Esophagus muscularis mucosa (tissue), 4 donors: Measurements from ENCODE around the gene MBD3L3. TPM values are rescaled to one million over a fixed set of nuclear protein-coding genes. Genes with fewer than 3 reads are reported as not detected.

ENCODE experiments used
- DNase-seq: peaks from one replicate; pipeline ENCODE4 v3.0.0-alpha.2; 2017; ENCODE audit errors: extremely low spot score
- H3K27ac ChIP-seq, 4 donors: fragments of 200-600 bp; sonication (generic); replicated peaks in 1 of 4; 1 replicate in 3 of 4; 2 replicates in 1 of 4; pipeline ENCODE4 v1.5.1; 2016 to 2019; ENCODE audit warnings: mild to moderate bottlenecking in 1 of 4
- H3K27me3 ChIP-seq, 4 donors: fragments of 200-600 bp; sonication (generic); one replicate each; pipeline versions ENCODE4 v1.5.1 to v1.6.0; 2016 to 2019
- H3K36me3 ChIP-seq, 4 donors: fragments of 200-600 bp; sonication (generic); one replicate each; pipeline ENCODE4 v1.5.1; 2016 to 2019
- H3K4me1 ChIP-seq, 4 donors: fragments of 200-600 bp; sonication (generic); one replicate each; pipeline ENCODE4 v1.5.1; 2016 to 2019
- H3K4me3 ChIP-seq, 4 donors: fragments of 200-600 bp; sonication (generic); 1 replicate in 2 of 4; 2 replicates in 2 of 4; pipeline ENCODE4 v1.5.1; 2016 to 2019; ENCODE audit warnings: mild to moderate bottlenecking in 4 of 4, moderate library complexity in 1 of 4
- H3K9me3 ChIP-seq, 4 donors: fragments of 200-600 bp; sonication (generic); 1 replicate in 3 of 4; 2 replicates in 1 of 4; pipeline ENCODE4 v1.5.1; 2016 to 2019
- EP300 ChIP-seq: sonication (generic); formaldehyde crosslinking; IDR thresholded peaks from one replicate; pipeline ENCODE4 v1.6.1; 2017; ENCODE audit warnings: antibody characterized with exemption
- POLR2A ChIP-seq: fragments of 450-650 bp; IDR thresholded peaks from one replicate; pipeline ENCODE4 v1.6.1; 2017; ENCODE audit warnings: antibody characterized with exemption, moderate library complexity, mild to moderate bottlenecking, low read depth
- POLR2AphosphoS5 ChIP-seq, 2 donors: sonication (generic); formaldehyde crosslinking; IDR thresholded peaks; one replicate each; pipeline ENCODE4 v1.6.1; 2017; ENCODE audit warnings: antibody characterized with exemption in 2 of 2
- WGBS: methylation state at CpG from one replicate; pipeline ENCODE4 v1.1.5; 2018; 5-methylcytosine and 5-hydroxymethylcytosine counted together
- intact Hi-C: fragments of 100-400 bp; cut with DNase I; formaldehyde crosslinking; loops from one replicate; pipeline ENCODE4 v1.15.1; 2023
- total RNA-seq, 4 donors: library from RNA; depleted of rRNA; stranded (reverse); fragments of >200 nt; gene quantifications; one replicate each; pipeline versions ENCODE4 v1.1.0 to v1.2.1, GENCODE V29; 2016
- TF ChIP-seq, protein P1 (sequence below), 3 experiments: fragments of 200-600 bp in 2 of 3; fragments of 450-650 bp in 1 of 3; sonication (generic) in 2 of 3; IDR thresholded peaks; one replicate each; pipeline ENCODE4 v1.5.1; 2017 to 2019; ENCODE audit warnings: antibody characterized with exemption in 3 of 3, mild to moderate bottlenecking in 2 of 3, moderate library complexity in 1 of 3

The MBD3L3 gene
- total RNA-seq, 4 donors from 2014 or later = not detected

DNA sequence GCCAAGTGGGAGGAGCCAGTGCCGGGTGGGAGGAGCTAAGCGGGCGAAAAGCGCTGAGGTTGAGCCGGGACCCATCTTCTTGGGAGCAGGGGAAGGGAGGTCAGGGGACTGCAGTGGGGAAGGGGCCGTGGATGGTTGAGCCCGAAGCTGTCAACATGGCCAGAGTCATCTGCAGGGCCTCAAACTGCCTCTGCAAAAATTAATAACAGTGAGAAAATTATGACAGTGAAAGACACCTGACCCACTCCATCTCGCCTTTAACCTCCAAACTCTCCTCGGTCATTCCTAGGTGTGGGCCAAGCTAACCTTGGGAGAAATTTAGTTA lies 41.1 kb upstream of the MBD3L3 start:
- no peaks in the 10 kb centered on the region for H3K36me3 ChIP-seq
- H3K4me1 ChIP-seq = peaks cover 3 to 15% (median 9%) of the 10 kb centered on the region in 4 donors
- no peak for DNase-seq
- H3K4me3 ChIP-seq = peak overlapping the region; percentile 64 to 68 (median 67)
- WGBS = 12% methylated on average over 9 of the region's 9 CpGs
- H3K9me3 ChIP-seq = peaks cover 0 to 8% (median 4%) of the 10 kb centered on the region in 4 donors
- TF ChIP-seq, protein P1, sequence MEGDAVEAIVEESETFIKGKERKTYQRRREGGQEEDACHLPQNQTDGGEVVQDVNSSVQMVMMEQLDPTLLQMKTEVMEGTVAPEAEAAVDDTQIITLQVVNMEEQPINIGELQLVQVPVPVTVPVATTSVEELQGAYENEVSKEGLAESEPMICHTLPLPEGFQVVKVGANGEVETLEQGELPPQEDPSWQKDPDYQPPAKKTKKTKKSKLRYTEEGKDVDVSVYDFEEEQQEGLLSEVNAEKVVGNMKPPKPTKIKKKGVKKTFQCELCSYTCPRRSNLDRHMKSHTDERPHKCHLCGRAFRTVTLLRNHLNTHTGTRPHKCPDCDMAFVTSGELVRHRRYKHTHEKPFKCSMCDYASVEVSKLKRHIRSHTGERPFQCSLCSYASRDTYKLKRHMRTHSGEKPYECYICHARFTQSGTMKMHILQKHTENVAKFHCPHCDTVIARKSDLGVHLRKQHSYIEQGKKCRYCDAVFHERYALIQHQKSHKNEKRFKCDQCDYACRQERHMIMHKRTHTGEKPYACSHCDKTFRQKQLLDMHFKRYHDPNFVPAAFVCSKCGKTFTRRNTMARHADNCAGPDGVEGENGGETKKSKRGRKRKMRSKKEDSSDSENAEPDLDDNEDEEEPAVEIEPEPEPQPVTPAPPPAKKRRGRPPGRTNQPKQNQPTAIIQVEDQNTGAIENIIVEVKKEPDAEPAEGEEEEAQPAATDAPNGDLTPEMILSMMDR (IDR thresholded peaks at IDR 0.05) = no peak
- TF ChIP-seq EP300 (no peak), POLR2A (no peak), POLR2AphosphoS5 (IDR thresholded peaks at IDR 0.05) (no peak)
- H3K27ac ChIP-seq = peak overlapping the region; percentile 91 to 93 (median 92)
- H3K27me3 ChIP-seq = peaks cover 0 to 7% (median 0%) of the 10 kb centered on the region in 4 donors
- intact Hi-C loops = no loop called here

DNA sequence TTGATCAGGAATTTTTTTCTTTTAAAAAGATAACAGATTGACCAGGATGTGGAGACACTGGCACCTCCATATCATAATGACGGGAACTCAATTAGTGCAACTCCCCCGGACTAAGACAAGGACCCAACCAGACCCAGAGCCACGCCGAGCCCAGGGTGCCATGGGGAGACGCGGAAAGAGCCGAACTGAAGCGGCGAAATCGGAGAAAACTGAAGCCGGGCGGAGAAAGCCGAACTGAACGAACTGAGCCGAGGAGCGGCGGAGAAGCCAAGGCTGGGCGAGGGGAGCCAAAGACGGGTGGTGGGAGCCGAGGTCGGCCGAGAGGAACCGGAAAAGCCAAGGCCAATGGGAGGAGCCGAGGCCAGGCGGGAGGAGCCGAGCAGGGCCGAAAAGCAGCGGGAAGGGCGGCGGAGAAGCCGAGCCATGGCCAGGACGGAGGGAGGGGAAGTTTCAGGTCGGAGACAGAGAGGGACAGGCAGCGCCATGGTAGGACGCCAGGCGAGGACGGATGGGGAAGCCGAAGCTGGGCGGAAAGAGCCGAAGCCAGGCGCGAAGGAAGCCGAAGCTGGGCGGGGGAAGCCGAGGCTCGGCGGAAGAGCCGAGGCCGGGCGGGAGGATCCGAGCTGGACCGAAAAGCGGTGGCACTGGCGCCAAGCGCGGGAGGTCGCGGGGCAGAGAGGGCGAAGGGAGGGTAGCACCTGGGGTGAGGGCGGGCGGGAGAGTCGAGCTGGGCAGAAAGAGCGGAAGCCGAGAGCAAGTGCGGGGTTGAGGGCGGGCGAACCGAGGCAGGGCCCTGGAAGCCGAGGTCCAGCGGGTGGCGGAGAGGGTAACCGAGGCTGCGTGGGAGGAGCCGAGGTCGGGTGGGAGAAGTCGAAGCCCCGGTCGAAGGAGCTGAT lies 40.5 kb upstream of the MBD3L3 start:
- H3K4me3 ChIP-seq = peak overlapping the region; percentile 64 to 68 (median 67)
- H3K4me1 ChIP-seq = peaks cover 3 to 15% (median 9%) of the 10 kb centered on the region in 4 donors
- peaks cover 0 to 13% (median 4%) of the 10 kb centered on the region in 4 donors for H3K9me3 ChIP-seq
- H3K36me3 ChIP-seq = no peaks in the 10 kb centered on the region
- H3K27ac ChIP-seq = peak overlapping the region; percentile 91 to 93 (median 92)
- TF ChIP-seq POLR2AphosphoS5 (IDR thresholded peaks at IDR 0.05) (peak; percentile 67 to 75), POLR2A (no peak)
- TF ChIP-seq, protein P1 (IDR thresholded peaks at IDR 0.05) = no peak
- H3K27me3 ChIP-seq = peaks cover 0 to 7% (median 0%) of the 10 kb centered on the region in 4 donors
- intact Hi-C loops = no loop called here
- under 1% methylated on average over 64 of the region's 78 CpGs for WGBS
- DNase-seq = peak; percentile 98

DNA sequence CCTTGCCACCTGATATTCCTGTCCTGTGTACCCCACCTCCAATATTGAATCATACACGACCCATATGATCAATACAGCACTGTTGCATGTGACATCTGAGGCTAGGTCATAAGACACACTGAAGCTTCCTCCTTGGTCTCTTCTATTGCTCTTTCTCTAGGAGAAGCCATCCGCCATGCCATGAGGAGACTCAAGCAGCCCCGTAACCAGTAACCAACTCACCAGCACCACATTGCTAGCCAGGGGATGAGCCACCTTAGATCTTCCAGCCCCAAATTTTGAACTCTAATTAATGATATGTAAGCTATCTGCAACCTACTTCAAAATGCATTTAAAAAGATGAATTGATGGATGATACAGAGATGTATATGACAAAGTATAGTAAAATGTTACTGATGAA lies 39.6 kb upstream of the MBD3L3 start:
- 94% methylated on average over 3 of the region's 3 CpGs for WGBS
- Histone ChIP-seq H3K27me3 (no peaks in the 10 kb centered on the region), H3K4me3 (peak overlapping the region; percentile 64 to 68 (median 67)), H3K36me3 (no peaks in the 10 kb centered on the region), H3K4me1 (peaks cover 3 to 15% (median 9%) of the 10 kb centered on the region in 4 donors), H3K27ac (peak overlapping the region in 3 of 4 donors; percentile 91 to 93 (median 91)), H3K9me3 (peaks cover 0 to 20% (median 7%) of the 10 kb centered on the region in 4 donors)
- no peak for DNase-seq
- intact Hi-C loops = no loop called here
- no peak for TF ChIP-seq EP300
- TF ChIP-seq, protein P1 (IDR thresholded peaks at IDR 0.05) = no peak
- TF ChIP-seq POLR2A = no peak
- TF ChIP-seq POLR2AphosphoS5 (IDR thresholded peaks at IDR 0.05) = no peak

DNA sequence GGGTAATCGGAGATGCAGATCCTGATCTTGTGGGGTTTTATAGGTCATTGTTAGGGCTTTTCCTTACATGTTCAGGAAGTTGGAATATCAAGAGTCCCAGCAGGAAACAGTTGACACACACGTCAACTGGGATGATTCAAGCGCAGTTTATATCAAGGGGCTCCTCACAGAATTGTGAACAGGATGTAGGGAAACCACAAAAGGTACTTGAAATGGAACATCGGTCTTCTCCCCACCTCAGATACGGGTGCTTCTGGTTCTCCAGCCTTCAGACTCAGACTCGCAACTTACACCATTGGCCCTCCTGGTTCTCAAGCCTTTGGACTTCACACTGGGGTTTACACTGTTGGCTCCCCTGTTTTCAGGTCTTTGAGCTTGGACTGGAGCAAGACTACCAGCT lies 30.5 kb upstream of the MBD3L3 start:
- intact Hi-C loops = no loop called here
- no peak overlapping the region for H3K4me3 ChIP-seq
- H3K9me3 ChIP-seq = peaks cover 10 to 89% (median 55%) of the 10 kb centered on the region in 4 donors
- no peaks in the 10 kb centered on the region for H3K4me1 ChIP-seq
- 96% methylated on average over 6 of the region's 6 CpGs for WGBS
- DNase-seq = no peak
- H3K27ac ChIP-seq = no peak overlapping the region
- TF ChIP-seq, protein P1 (IDR thresholded peaks at IDR 0.05) = no peak
- TF ChIP-seq EP300 (no peak), POLR2AphosphoS5 (IDR thresholded peaks at IDR 0.05) (no peak), POLR2A (no peak)
- H3K36me3 ChIP-seq = peaks cover 10 to 36% (median 24%) of the 10 kb centered on the region in 4 donors
- H3K27me3 ChIP-seq = no peaks in the 10 kb centered on the region
